Measurements from ENCODE around the gene PDXP.
"Not testable (repeated sequence)": the region's sequence is repeated elsewhere in the genome, so short reads cannot be mapped to it uniquely, and the experiment has no call there.

Gene PDXP

DNA sequence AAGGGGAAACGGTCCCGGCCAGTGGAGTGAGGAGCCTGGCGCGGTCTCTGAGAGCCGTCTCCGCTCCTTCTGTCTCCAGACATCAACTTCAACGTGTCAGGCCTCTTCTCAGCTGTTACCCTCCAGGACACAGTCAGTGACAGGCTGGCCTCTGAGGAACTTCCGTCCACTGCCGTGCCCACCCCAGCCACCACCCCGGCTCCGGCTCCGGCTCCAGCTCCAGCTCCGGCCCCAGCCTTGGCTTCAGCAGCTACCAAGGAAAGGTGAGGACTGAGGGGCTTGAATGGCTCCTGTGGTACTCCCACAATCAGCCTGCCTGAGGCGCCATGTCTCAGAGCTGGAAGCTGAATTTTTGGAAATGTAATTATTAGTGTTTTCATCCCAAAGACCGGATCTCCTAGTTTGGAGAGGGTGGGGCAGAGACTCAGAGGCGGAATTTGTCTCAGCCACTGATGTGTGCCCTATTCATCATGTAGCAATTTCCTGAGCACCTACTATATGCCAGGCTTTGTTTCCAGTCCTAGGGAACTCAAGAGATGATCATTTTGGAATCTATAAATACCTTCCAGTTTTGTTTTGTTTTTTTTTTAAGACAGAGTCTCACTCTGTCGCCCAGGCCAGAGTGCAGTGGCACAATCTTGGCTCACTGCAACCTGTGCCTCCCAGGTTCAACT, 7.9 kb upstream of the PDXP start:
- no peak for DNase-seq

DNA sequence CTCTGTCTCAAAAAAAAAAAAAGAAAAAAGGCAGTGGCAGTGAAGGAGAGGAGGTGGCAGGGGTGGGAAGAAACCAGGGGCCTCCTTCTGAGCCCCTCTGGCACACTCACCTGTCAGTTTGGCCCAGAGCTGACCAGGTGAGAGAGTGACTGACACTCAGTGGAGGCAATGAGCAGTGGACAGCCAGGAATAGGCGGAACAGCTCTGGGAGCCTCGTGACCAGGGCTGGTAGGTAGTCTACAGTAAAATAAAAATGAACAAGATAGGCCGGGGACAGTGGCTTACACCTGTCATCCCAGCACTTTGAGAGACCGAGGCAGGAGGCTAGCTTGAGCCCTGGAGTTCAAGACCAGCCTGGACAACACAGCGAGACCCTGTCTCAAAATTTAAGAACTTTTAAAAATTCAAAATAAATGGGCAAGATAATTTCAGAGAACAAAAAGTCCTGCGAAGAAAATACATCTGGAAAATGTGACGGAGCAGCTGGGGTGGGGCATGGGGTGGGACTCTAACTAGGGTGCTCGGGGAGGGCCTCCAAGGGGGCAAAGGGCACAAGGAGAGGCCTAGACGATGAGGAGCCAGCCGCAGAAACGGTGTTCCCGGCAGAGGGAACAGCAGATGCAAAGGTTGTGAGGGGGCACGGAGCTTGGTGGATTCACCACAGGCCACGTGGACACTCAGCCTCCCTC, 3.8 kb upstream of the PDXP start:
- DNase-seq: no peak

DNA sequence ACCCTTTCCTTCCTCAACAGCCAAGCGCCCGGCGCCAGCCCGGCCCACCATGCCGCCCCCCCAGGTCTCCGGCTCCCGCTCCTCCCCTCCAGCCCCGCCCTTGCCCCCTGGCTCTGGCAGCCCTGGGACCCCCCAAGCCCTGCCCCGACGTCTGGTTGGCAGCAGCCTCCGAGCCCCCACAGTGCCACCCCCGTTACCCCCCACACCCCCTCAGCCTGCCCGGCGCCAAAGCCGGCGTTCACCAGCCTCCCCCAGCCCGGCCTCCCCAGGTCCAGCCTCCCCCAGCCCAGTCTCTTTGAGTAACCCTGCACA, 3.3 kb upstream of the PDXP start:
- DNase-seq: no peak

- not testable (repeated sequence) for DNase-seq
Observed at GRCh38 chr22:37656583-37656982, 1.9 kb upstream of the PDXP start.

- DNase-seq: no peak
Observed at GRCh38 chr22:37657590-37658132, 862 bp upstream of the PDXP start.

- no peak for DNase-seq
Observed at GRCh38 chr22:37659066-37659896, 758 bp downstream of the PDXP start.

DNA sequence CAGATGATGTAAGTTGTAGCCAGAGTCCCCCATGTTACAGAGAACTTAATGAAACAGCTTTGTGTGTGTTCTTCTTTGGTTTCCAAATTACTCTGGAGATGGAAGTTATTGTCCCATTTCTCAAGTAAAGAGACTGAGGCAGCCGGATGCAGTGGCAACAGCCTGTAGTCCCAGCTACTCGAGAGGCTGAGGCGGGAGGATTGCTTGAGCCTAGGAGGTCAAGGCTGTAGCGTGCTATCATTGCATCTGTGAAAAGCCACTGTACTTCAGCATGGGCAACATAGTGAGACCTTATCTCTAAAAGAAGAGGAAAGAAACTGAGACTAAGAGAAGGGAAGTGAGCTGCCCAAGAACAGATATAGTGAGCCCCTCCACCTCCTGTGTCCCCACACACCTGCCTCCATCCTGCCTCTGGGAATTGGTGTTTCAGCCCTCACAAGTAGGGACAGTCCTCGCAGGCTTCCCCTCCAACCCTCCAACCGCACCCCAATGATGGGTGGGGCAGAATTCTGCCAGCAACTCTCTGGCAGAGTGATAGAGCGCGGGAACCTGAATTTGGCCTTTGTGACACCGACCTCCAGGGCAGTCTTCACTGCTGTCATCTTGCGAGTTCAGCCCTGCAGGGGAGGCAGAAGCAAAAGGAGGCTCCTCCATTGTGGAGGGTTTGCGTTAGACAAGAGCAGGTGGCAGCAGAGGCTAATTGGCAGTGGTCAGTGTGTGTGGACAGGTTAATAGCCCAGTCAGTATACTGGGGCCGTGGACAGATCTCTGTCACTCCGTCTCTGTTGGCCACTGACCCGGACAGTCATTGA, 1.6 kb downstream of the PDXP start:
- no peak for DNase-seq

- DNase-seq: no peak
Observed at GRCh38 chr22:37660709-37661045, 2.2 kb downstream of the PDXP start.

- DNase-seq: no peak
Observed at GRCh38 chr22:37661160-37661924, 2.8 kb downstream of the PDXP start.

GRCh38 chr22:37662039-37662438, 3.5 kb downstream of the PDXP start:
- no peak for DNase-seq

- DNase-seq: no peak
Observed at GRCh38 chr22:37663521-37664140, 5.1 kb downstream of the PDXP start.

GRCh38 chr22:37664249-37665101, 6.0 kb downstream of the PDXP start:
- no peak for DNase-seq

DNA sequence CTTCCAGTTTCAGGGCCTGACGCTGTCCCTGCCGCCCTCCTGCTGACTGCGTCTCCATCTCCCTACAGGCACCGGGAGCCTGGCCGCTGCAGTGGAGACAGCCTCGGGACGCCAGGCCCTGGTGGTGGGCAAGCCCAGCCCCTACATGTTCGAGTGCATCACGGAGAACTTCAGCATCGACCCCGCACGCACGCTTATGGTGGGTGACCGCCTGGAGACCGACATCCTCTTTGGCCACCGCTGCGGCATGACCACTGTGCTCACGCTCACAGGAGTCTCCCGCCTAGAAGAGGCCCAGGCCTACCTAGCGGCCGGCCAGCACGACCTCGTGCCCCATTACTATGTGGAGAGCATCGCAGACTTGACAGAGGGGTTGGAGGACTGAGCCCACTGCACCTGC, 7.0 kb downstream of the PDXP start:
- DNase-seq: no peak

- DNase-seq: no peak
Observed at GRCh38 chr22:37669586-37669985, 11.1 kb downstream of the PDXP start.

GRCh38 chr22:37672206-37672919, 13.8 kb downstream of the PDXP start:
- no peak for DNase-seq

DNA sequence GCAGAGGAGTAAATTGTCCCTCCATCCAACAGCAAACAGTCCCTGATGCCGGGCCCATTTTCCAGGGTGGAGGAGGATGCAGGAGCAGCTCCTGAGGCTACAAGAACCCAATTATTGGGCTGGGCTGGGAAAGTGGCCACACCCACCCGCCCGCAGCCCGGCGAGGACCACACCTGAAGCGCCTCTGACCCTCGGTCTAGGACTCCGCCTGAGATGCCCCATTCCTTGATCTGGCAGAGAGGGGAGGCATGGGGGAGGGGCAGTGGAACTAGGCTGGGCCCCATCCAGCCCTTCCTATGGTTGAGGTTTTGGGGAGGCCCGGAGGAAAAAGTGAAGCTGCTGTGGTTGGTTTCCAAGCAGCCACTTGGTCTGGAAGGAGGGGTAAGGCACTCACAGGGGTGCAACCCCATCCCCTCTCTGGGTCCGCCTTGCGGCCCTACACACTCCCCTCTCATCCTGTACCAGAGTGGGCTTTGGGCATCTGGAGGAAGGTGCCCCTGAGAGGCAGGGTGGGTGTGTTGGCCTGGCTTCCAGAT, 14.5 kb downstream of the PDXP start:
- no peak for DNase-seq

DNA sequence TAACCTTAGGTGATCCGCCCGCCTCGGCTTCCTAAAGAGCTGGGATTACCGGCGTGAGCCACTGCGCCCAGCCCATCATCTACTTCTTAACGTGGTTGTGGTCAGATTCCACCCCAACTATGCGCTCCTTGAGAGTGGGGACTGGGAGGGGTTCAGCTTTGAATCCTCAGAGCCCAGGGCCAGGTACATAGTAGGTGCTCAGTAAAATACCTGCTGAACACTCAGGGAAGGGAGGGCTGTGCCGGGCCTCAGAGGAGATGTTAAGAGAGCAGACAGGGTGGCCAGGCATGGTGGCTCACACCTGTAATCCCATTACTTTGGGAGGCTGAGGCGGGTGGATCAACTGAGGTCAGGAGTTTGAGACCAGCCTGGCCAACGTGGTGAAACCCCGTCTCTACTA, 15.7 kb downstream of the PDXP start:
- DNase-seq: no peak

DNA sequence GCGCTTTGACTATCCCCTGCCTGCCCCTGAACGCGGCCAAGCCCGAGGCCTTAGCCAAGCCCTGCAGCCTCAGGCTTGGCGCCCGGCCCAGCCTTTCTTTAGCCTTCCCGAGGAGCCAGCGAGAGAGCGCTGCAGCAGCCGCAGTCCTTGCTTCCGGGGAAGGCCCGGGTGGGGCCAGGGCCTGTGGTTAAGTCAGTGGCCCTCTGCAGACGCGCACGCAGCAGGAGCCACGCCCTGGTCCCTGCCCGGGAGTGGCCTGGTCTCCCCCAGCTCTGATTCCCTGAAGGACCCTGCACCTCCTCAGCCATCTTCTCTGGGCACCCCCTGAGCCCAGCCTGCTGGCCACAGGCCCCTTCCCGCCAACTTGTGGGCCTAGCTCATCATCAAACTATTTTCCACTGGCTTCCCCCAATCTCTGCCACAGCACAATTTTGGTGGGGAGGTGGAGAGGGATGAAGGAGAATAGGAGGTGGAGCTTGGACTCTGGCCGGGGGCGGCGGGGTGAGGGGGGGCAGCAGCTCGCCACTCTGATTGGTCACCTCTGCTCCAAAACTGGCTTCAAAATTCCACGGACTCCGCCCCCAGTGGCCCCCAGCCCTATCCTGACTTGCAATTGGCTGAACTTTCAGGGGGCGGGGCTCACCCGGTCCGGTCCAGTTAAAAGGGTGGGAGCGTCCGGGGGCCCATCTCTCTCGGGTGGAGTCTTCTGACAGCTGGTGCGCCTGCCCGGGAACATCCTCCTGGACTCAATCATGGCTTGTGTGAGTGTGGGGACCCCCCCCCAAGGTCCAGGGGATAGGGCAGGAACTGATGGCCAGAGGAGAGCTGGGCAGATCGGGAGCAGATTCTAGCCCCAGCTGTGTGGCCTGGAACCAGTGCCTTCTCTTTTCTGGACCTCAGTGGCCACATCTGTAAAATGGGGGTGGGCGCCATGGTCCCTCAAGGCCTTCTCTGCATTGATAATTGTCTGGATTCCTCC, 16.7 kb downstream of the PDXP start, which contains the start of gene LGALS1:
LGALS1 (plus strand) TSS at position 686 of the 979 bp plus-strand sequence; CDS start at position 753, 67 bp downstream.
- peak; percentile 37 for DNase-seq
